PC-3 (cell line): ENCODE data around the gene DNAJC6. TPM values are rescaled to one million over a fixed set of nuclear protein-coding genes. Genes with fewer than 3 reads are reported as not detected.

ENCODE experiments used
- ATAC-seq: fragments of 200-7000 bp; cut with Tn5 transposase; 2 replicates; pipeline ENCODE4 v1.9.1; 2020; ENCODE audit warnings: mild to moderate bottlenecking, moderate library complexity
- BruUV-seq: library from RNA; stranded (reverse); fragments of 400-500 nt; replicated peaks from 2 replicates; lab custom pipeline; 2021; lab: Mats Ljungman, UMichigan
- CTCF ChIA-PET: fragments of 300-600 bp; sonication (Branson Sonifier 250); formaldehyde crosslinking; loops from one replicate; lab custom pipeline; 2022; ENCODE audit warnings: antibody characterized with exemption; lab: Charles Lee
- POLR2A ChIA-PET: fragments of 300-600 bp; sonication (Branson Sonifier 250); formaldehyde crosslinking; loops from one replicate; lab custom pipeline; 2022; ENCODE audit warnings: antibody characterized with exemption; ENCODE audit not compliant: unreplicated experiment; lab: Charles Lee
- DNase-seq: peaks from one replicate; pipeline ENCODE4 v3.0.0-alpha.2; 2015
- H2AFZ ChIP-seq: fragments of 300-600 bp; sonication (generic); 2 replicates; pipeline ENCODE4 v1.6.0; 2016; ENCODE audit warnings: antibody characterized with exemption, low read length
- H3F3A ChIP-seq: fragments of 300-600 bp; sonication (generic); one replicate; pipeline ENCODE4 v1.6.0; 2017; ENCODE audit warnings: antibody characterized with exemption, low read length, control low read depth, mild to moderate bottlenecking; ENCODE audit not compliant: unreplicated experiment
- H3K27ac ChIP-seq: fragments of 300-600 bp; sonication (generic); 2 replicates; pipeline ENCODE4 v1.5.1; 2016; ENCODE audit warnings: mild to moderate bottlenecking, low read length
- H3K27me3 ChIP-seq: fragments of 300-600 bp; sonication (generic); 2 replicates; pipeline ENCODE4 v1.6.1; 2016; ENCODE audit warnings: low read length, mixed read lengths
- H3K36me3 ChIP-seq: fragments of 300-600 bp; sonication (generic); 2 replicates; pipeline ENCODE4 v1.6.1; 2016; ENCODE audit warnings: low read depth, mixed run types, low read length, mixed read lengths
- H3K4me1 ChIP-seq: fragments of 300-600 bp; sonication (generic); 2 replicates; pipeline ENCODE4 v1.5.1; 2016; ENCODE audit warnings: low read length; ENCODE audit not compliant: insufficient read depth
- H3K4me2 ChIP-seq: fragments of 300-600 bp; sonication (generic); 2 replicates; pipeline ENCODE4 v1.6.0; 2016; ENCODE audit warnings: low read length
- H3K4me3 ChIP-seq: fragments of 300-600 bp; sonication (generic); 2 replicates; pipeline ENCODE4 v1.5.1; 2016; ENCODE audit warnings: mild to moderate bottlenecking, low read length, mixed read lengths
- H3K79me2 ChIP-seq: fragments of 300-600 bp; sonication (generic); 2 replicates; pipeline ENCODE4 v1.6.1; 2017; ENCODE audit warnings: low read length, mixed read lengths
- H3K9ac ChIP-seq: fragments of 300-600 bp; sonication (generic); 2 replicates; pipeline ENCODE4 v1.6.0; 2016; ENCODE audit warnings: mild to moderate bottlenecking, low read length
- H3K9me2 ChIP-seq: fragments of 300-600 bp; sonication (generic); replicated peaks from 2 replicates; pipeline ENCODE4 v1.6.1; 2016; ENCODE audit warnings: mixed run types, low read length, mixed read lengths
- H3K9me3 ChIP-seq: fragments of 300-600 bp; sonication (generic); 2 replicates; pipeline ENCODE4 v1.6.1; 2016; ENCODE audit warnings: low read length, mixed read lengths
- H4K20me1 ChIP-seq: fragments of 300-600 bp; sonication (generic); 2 replicates; pipeline ENCODE4 v1.6.1; 2016; ENCODE audit warnings: low read length, mixed read lengths
- CTCF ChIP-seq: fragments of 300-600 bp; sonication (generic); conservative IDR thresholded peaks from 2 replicates; pipeline ENCODE4 v1.5.1; 2017; ENCODE audit warnings: antibody characterized with exemption, low read depth, mild to moderate bottlenecking, low read length
- EZH2 ChIP-seq: fragments of 300-600 bp; sonication (generic); IDR thresholded peaks from one replicate; pipeline ENCODE4 v1.6.1; 2017; ENCODE audit warnings: antibody characterized with exemption, mild to moderate bottlenecking, low read length; ENCODE audit not compliant: unreplicated experiment
- EZH2phosphoT487 ChIP-seq: fragments of 300-600 bp; sonication (generic); IDR thresholded peaks from 2 replicates; pipeline ENCODE4 v1.6.1; 2018; ENCODE audit warnings: mild to moderate bottlenecking, antibody characterized with exemption, low read length, borderline replicate concordance
- intact Hi-C: fragments of 100-400 bp; cut with micrococcal nuclease; formaldehyde crosslinking; loops from 2 replicates; pipeline ENCODE4 v1.9.0; 2023
- total RNA-seq: library from RNA; depleted of rRNA; stranded (reverse); fragments of >200 nt; gene quantifications from 2 replicates; pipeline ENCODE4 v1.2.3, GENCODE V29; 2014

DNAJC6 gene
- total RNA-seq, 1 experiment from 2014 or later: 3.0 TPM

DNA sequence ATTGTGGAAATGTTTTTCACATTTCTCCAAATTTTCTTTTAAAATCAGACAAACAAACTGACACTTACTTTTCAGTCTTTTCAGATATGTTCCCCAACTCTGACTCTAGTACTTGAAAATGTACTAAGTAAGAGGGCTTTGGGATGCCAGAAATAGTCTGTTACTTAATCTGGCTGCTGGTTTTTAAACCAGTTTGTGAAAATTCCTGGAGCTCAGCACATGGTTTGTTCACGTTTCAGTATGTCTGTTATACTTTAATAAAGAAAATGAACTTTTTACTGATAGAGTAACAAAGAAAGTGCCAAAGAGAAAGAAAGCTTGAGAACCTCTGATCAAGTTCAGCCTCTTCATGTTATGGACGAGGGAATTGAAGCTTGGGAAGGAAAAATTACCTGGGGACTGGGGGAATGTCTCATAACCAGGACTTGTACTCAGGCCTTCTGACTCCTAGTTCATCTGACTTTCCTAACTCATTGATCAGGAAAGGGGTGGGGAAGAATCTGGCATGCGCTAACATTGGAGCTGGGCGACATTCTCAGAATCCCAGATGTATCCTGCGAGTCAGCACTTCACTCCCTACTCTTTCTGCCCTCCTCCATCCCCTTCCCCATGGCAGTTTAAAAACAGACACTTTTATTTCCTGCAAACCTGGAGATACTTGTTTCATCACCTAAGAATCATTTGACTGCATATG is 30.8 kb upstream of the DNAJC6 start:
- intact Hi-C loops: no loop called here
- Histone ChIP-seq H3K36me3 (no peaks in the 10 kb centered on the region), H3K9me2 (no peaks in the 10 kb centered on the region), H3K4me1 (peaks cover 9% of the 10 kb centered on the region; the same call in 1 of the 2 replicates), H3K4me3 (no peak overlapping the region), H3K27ac (no peak overlapping the region), H3K27me3 (no peaks in the 10 kb centered on the region), H3K9ac (no peak overlapping the region), H4K20me1 (no peaks in the 10 kb centered on the region), H3K79me2 (no peaks in the 10 kb centered on the region), H3K9me3 (no peaks in the 10 kb centered on the region), H3K4me2 (no peak overlapping the region), H3F3A (no peaks in the 10 kb centered on the region), H2AFZ (no peak overlapping the region)
- ChIA-PET POLR2A (no interaction called here), CTCF (no interaction called here)
- ATAC-seq: no peak
- no TSS peak for BruUV-seq
- no peak for TF ChIP-seq EZH2
- TF ChIP-seq EZH2phosphoT487: no peak
- no peak for TF ChIP-seq CTCF
- DNase-seq: no peak

- H3K36me3 ChIP-seq: no peaks in the 10 kb centered on the region
- no peak overlapping the region for H3K27ac ChIP-seq
- intact Hi-C loops: no loop called here
- no peak overlapping the region for H3K4me2 ChIP-seq
- no peaks in the 10 kb centered on the region for H3K27me3 ChIP-seq
- no peak overlapping the region for H2AFZ ChIP-seq
- BruUV-seq: no TSS peak
- H3K79me2 ChIP-seq: no peaks in the 10 kb centered on the region
- no peaks in the 10 kb centered on the region for H3F3A ChIP-seq
- ChIA-PET POLR2A (interaction anchor here (0.6 kb wide), 1 partner anchor 16 kb away, joined by 4 read pairs; no protein-coding TSS in a partner anchor), CTCF (no interaction called here)
- no peaks in the 10 kb centered on the region for H4K20me1 ChIP-seq
- no peaks in the 10 kb centered on the region for H3K9me2 ChIP-seq
- no peak overlapping the region for H3K9ac ChIP-seq
- H3K9me3 ChIP-seq: no peaks in the 10 kb centered on the region
- peaks cover 9% of the 10 kb centered on the region; the same call in 1 of the 2 replicates for H3K4me1 ChIP-seq
- TF ChIP-seq EZH2: no peak
- no peak for TF ChIP-seq EZH2phosphoT487
- no peak for TF ChIP-seq CTCF
- DNase-seq: no peak
- ATAC-seq: no peak
- no peak overlapping the region for H3K4me3 ChIP-seq
Observed at GRCh38 chr1:65279070-65279779, 30.1 kb upstream of the DNAJC6 start.

- Histone ChIP-seq H3K4me3 (no peak overlapping the region), H3K27me3 (no peaks in the 10 kb centered on the region), H4K20me1 (no peaks in the 10 kb centered on the region), H3K9me2 (no peaks in the 10 kb centered on the region), H3K79me2 (no peaks in the 10 kb centered on the region), H3K4me1 (peaks cover 9% of the 10 kb centered on the region; the same call in 1 of the 2 replicates), H3K36me3 (no peaks in the 10 kb centered on the region), H3K9me3 (no peaks in the 10 kb centered on the region), H3K9ac (no peak overlapping the region), H3K27ac (no peak overlapping the region), H3K4me2 (no peak overlapping the region), H2AFZ (no peak overlapping the region), H3F3A (no peaks in the 10 kb centered on the region)
- DNase-seq: no peak
- intact Hi-C loops: no loop called here
- ChIA-PET CTCF (no interaction called here), POLR2A (no interaction called here)
- BruUV-seq: no TSS peak
- ATAC-seq: no peak
- TF ChIP-seq EZH2: no peak
- no peak for TF ChIP-seq CTCF
- TF ChIP-seq EZH2phosphoT487: no peak
Observed at GRCh38 chr1:65281846-65282245, 27.5 kb upstream of the DNAJC6 start.
